ENCODE data around the gene OSGIN1.
A peak's percentile ranks its signal among the peaks of the same experiment; 100 is the strongest.

DNA sequence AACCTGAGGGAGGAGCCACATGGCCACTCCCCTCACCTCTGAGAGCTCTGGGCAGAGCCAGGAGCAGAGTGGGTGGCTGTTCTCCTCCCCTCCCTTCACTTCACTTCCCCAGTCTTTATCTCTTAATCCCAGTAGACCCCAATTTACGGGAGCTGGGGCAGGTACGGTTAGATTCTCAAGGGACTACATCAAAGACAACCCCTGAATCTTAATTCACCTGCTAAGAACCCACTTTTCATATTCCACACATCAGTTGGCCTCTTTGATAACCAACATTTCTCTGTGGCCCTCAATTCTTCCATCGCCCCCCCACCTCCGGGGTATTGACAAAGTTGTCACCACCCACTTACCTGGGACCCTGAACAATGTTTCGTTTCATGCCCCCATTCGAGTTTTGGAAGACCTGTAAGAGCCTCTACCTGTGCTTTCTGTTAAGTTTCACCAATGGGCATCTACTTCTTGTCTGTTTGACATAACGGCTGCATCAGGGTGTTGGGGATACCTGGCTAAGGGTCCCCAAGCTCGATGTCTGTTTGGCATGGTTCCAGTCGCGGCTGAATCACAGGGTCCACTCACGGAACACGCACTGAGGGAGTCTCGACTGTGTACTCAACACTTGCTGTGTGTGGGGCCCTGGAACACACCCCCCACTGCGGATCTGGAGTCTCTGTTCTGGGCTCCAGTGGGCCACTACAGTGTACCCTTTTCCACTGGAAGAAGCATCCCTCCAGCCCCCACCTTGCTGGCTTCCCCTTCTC lies 61.7 kb downstream of the OSGIN1 start:
- TF ChIP-seq POLR2A (IDR thresholded peaks at IDR 0.05) = no peak
- TF ChIP-seq, protein P1, sequence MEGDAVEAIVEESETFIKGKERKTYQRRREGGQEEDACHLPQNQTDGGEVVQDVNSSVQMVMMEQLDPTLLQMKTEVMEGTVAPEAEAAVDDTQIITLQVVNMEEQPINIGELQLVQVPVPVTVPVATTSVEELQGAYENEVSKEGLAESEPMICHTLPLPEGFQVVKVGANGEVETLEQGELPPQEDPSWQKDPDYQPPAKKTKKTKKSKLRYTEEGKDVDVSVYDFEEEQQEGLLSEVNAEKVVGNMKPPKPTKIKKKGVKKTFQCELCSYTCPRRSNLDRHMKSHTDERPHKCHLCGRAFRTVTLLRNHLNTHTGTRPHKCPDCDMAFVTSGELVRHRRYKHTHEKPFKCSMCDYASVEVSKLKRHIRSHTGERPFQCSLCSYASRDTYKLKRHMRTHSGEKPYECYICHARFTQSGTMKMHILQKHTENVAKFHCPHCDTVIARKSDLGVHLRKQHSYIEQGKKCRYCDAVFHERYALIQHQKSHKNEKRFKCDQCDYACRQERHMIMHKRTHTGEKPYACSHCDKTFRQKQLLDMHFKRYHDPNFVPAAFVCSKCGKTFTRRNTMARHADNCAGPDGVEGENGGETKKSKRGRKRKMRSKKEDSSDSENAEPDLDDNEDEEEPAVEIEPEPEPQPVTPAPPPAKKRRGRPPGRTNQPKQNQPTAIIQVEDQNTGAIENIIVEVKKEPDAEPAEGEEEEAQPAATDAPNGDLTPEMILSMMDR (IDR thresholded peaks at IDR 0.05) = peak in 1 of 7 experiments; percentile 7

Measured in body of pancreas (tissue), 4 donors.